ENCODE data around the gene TMEM258.

TMEM258 gene

DNA sequence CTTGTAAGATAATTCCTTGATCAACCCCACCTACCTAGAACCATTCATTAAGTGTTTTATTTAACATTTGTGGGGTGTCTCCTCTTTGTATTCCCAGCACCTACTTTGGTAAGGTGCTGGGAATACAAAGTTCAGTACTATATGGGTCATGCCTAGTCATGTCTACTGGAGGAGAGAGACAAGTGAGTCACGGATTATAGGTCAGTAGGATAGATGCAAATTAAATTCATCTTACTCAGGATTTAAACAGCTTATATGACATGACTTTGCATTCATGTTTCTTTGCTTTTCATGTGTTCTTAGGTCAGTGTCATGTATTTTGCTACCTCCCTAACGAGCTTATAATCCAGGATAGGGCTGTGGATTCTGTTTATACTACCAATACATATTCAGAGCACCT lies 27.8 kb upstream of the TMEM258 start:
- DNase-seq (ENCODE audit: low spot score) = no peak

DNA sequence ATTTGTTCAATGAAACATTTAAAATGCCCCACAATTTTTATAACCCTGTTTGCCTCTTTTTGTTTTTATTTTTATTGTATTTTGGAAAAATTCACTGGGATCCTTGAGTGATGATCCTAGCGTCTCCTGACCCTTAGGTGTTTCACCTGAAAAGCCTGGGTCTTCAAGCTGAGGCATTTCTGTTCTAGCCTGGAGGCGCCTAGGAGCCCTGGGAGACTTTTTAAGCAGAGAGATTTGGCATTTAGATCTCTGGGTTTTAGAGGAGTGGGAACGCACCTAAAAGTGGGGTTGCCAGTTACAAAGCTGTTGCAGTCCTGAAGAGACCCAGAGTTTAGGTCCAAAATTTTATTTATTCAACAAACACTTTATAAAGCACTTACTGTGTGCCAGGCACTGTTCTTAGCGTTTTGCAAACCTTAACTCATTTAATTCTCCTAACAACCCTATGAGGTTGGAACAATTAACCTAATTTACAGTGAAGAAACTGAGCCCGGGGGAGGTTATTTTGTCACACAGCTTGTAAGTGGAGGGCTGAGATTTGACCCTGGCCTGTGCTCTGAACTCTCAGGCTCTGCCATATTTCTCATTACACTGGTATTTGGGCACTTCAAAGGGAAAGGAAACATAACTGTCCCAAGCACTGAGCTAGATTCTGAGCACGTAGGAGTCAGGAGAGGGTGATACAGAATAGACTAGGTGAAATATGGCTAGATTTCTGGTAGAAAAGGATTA lies 25.2 kb upstream of the TMEM258 start:
- no peak for DNase-seq (ENCODE audit: low spot score)

DNA sequence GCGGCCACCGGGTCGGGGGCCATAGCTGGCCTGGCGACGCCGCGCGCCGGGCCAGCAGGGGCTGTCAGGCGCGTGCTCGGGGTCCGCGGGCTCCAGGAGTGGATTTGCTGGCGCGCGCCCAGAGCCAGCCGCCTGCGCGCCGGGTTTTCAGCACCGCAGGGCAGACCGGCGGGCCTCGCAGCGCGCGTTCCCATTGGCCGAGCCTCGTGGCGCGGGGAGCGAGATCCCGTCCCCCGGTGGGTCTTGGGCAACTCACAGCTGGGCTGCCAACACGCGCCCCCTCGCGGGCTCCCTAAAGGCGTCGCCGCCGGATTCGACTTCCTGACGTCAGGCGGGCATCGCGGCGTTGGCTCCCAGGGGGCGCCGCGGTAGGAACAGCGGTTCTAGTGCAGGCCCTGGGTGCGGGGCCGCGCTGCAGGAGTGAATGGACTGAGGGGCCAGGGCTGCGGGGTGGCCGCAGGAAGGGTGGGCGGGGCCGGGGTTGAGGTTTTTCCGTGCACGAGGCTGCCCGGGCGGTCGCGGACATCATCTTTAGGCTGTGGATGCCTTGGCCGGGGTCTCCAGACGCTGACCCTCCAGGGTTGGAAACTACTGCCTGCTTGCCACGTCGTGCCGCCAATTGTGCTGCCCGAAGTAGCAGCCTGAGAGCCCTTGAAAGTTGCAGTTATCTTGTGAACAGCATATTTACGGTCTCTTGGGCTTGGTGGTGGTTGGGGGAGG lies 24.5 kb upstream of the TMEM258 start, which contains the start of gene FADS1:
Gene FADS1 (minus strand): TSS at position 268 of the 720 bp plus-strand sequence. CDS start 74 bp downstream, at position 194.
- DNase-seq (ENCODE audit: low spot score) = peak; percentile 95

DNA sequence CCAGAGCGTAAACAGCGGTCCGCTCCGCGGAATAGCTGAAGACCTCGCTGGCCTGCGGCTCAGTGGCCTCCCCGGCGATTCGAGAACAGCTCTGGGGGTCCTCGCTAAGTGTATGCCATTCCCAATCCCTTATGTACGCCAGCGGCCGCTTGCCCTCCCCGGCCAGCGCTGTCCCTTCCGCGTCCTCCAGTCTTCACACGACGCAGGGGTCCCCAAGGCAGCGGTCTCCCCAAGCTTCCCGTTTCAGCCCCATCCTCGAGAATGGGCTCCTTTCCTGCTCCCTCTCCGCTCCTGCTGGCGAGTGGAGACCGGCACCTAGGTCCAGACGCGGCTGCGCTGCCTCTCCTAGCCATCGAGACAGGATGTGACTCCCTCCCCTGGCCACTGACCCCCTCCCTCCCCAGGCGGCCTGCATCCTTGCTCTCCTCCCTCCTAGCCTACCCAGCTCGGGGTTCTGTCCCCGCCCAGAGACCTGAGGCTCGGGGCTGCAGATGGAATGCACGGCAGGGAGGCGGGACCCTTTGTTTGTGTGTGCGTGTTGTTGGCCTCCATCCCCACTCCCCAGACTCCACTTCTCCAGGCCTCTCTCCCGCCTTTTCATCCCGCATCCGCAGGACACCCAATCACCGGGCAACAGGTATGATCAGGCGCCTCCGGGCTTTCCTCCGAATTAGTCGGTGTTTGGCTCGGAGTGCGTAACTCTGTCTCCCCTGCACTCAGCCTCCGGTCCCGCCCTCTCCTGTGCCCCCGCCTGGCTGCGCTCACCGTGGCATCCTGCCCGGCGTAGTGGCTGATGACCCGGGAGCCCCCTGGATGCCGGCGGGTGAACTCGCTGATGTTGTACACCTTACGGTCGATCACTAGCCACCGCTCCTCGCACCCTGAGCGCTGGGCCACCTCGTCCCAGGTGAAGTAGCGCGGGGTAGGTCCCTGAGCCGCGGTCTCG lies 23.7 kb upstream of the TMEM258 start:
- peak; percentile 68 for DNase-seq (ENCODE audit: low spot score)

DNA sequence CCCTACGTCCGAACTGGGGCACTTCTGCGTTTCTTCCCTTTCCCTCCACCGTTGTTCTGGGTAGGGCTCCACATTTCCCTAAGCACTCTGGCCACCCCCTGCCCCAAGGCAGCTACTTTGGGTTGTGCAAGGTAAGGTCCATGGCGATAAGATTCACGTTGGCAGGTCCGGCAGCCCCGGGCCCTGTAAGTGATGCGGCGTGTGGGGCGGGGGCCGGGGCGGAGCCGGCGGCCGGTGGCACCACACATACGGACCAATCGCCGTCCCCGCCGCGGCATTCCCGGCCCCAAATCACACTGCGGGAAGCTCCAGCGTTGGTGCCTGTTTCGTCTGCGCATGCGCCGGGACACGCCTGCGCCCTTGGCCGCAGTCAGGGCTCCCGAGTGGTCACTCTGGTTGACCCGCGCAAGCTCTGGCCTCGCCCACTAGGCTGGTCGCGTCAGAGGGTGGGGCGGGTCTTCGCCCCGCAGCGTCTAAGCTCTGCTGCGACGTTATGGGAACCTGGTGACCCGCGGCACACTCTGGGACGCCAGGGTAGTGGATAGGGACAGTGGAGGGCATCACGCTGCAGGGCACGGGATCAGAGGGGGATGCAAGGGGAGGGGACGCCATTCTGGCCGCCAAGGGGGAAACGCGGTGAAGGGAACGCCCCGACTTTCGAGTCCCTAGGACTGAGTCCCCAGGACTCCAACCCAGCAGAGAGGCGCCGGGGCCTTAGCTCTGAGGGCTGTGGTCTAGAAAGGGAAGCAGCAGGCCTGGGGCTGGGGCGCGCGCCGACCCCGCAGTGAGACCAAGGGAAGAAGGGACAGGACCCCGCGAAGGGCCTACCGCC lies 22.8 kb upstream of the TMEM258 start:
- DNase-seq (ENCODE audit: low spot score) = peak; percentile 97

DNA sequence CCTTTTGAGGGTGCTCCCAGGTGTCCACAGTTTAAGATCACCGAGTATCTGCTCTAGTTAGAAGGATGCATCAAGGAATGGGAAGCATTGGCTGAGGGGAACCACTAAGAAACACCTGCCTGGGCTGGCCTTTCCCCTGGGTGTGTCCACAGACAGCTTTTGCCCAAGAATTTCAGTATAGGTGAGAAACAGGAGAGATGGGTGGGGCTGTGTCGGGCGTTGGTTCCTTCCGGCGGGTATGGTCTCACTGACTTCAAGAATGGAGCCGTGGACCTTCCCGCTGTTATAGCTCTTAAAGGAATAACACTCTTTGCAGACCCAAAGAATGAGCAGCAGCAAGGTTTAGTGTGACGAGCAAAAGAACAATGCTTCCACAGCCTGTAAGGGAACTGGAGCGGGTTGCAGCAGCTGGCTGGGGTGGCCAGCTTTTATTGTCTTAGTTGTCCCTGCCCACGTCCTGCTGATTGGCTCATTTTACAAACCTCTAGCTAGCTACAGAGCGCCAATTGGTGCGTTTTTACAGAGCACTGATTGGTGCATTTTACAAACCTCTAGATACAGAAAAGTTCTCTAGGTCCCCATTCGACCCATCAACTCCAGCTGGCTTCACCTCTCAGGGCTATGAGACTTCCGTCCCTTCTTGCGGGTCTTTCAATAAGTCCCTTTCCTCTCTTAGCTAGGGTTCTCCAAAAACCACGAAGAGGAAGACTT lies 22.0 kb upstream of the TMEM258 start:
- DNase-seq (ENCODE audit: low spot score) = no peak

DNA sequence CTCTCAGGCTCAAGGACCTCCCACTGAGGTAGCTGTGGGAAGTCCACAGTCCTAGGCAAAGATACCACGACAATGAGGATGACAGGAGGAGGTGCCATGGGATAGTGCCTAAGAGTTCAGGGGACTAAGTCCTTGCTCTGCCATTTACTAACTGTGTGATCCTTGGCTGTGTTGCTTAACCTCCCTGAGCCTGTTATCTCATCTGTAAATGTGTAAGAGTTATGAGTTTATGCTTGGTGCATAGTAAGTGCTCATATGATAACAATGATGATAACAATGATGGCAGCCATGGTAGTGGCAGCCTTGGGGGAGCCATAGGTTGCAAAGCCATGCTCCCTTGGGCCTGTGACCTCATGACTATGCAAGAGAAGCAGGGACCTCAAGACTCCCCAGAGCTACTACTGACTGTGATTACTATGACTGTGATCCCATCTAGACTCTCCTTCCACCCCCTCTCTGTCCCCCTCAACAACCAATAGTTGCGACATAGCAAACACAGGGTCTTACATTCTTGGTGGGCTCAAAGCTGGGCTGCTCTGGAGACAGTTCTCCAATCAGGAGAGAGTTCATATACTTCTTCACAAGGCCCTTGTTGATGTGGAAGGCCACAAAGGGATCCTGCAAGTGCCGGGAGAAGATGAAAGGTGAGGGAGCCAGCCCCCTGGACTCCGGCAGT lies 20.5 kb upstream of the TMEM258 start:
- DNase-seq (ENCODE audit: low spot score) = no peak

DNA sequence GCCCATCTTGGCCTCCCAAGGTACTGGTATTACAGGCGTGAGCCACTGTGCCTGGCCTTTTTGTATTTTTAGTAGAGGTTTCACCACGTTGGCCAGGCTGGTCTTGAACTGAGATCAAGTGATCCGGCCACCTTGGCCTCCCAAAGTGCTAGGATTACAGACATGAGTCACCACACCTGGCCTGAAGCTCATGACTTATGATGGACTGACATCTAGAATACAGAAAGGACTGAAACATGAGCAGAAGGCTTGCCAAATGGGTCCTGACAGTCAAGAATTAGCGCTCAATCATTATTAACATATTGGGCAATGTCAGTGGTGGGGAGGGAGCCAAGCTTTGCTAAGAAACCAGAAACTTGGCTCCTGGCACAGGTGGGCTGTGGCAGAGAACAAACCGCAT lies 19.4 kb upstream of the TMEM258 start:
- DNase-seq (ENCODE audit: low spot score) = no peak

DNA sequence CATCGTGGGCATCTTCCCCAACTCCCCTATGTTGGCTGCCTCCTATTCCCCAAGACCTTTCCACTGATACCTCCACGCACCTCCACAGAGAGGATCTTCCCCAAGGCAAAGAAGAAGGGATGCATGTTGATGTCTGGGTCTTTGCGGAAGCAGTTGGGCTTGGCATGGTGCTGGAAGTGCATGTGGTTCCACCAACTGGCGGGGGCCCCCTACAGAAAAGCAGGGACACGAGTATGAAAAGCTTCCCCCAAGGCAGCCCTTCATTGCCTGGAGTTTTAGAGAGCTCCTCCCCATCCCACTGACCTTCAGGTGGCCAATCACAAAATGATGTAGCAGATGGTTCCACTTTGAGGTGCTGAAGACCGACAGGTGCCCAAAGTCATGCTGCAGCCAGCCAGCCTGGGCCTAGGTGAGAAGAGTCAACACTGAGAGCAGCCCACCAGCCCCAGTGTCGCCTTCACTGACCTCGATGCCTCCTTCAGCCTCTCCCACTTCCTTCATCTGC lies 18.3 kb upstream of the TMEM258 start:
- DNase-seq (ENCODE audit: low spot score) = no peak

DNA sequence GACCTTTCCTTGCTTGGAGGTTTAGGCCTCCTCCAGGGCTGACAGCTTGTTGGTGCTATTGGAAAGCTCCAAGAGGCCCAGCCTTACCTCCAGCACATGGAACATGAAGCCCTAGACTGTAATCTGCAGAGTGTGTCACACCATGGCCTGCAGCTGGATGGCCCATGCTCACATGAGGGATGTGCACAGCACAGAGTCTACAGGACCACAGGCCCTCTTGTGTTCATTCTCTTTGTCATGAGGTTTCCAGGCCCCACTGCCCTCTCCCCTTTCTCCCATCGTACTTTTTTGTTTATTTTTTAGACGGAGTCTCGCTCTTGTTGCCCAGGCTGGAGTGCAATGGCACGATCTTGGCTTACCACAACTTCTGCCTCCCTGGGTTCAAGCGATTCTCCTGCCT lies 14.4 kb upstream of the TMEM258 start:
- DNase-seq (ENCODE audit: low spot score) = no peak

DNA sequence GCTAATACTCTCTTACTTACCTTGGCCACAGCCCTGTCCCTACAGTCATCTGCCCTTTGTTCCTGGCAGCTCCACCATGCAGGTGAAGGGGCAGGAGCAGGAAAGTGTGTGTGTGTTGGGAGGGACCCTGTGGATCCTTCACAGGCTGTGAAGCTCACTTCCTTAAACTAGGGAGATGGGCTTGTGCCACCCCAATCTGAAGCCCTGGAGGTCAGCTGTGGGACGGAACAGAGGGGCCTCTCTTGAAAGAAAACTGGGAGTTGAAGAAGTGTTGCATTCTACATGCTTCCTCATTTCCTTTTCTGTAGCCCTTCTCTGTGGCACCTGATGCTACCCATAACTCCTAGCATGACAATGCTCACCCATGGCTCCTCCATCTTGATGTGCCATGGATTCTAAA lies 12.7 kb upstream of the TMEM258 start:
- DNase-seq (ENCODE audit: low spot score) = no peak

DNA sequence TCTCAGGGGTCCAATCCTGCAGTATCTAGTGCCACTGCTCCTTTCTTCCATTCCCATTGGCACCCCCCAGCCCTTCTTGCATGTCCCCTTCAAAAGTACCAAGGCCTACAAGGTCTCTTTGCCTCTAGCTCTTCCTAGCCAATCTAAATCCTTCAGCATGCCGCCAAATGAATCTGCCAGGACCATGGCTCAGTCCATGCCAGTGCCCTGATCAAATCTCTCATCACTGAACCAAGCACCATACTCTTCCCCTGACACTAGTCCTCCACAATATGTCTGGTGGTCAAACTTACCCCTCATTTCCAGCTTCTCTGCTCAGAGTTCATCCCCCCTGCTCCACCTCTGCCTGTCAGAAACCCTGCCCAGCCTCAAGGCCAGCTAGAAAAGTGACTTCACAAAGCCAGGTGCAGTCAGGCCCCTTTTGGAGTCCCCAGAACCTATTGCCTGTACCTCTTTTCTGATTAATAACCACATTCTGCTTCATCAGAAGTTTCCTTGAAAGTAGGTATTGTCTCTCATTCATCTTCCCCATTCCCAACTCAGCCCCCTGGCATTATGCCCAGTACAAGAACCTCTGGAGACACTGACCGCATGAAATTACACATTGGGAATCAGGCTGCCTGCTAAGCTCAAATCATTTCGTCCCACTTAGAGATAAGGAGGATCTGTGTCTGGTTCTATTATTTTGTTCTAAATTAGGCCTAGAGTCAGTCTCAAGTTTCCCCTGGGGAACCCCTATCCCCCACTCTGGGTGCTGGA lies 11.7 kb upstream of the TMEM258 start:
- no peak for DNase-seq (ENCODE audit: low spot score)

DNA sequence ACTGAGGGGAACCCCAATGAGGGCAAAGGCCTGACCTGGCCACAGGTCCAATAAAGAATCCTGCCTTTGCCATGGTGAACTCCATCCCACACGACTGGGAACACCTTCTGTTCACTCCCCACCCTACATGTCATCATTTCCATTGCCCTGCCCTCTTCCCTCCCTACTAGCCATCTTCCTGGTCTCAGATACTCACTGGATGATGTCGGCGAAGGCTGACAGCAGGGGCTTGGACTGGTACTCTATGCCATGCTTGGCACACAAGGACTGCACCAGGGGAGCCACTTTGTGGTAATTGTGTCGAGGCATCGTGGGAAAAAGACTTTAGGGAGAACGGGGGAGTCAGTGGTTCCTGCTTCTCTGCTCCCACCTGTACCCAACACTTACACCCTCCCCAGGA lies 10.2 kb upstream of the TMEM258 start:
- no peak for DNase-seq (ENCODE audit: low spot score)

DNA sequence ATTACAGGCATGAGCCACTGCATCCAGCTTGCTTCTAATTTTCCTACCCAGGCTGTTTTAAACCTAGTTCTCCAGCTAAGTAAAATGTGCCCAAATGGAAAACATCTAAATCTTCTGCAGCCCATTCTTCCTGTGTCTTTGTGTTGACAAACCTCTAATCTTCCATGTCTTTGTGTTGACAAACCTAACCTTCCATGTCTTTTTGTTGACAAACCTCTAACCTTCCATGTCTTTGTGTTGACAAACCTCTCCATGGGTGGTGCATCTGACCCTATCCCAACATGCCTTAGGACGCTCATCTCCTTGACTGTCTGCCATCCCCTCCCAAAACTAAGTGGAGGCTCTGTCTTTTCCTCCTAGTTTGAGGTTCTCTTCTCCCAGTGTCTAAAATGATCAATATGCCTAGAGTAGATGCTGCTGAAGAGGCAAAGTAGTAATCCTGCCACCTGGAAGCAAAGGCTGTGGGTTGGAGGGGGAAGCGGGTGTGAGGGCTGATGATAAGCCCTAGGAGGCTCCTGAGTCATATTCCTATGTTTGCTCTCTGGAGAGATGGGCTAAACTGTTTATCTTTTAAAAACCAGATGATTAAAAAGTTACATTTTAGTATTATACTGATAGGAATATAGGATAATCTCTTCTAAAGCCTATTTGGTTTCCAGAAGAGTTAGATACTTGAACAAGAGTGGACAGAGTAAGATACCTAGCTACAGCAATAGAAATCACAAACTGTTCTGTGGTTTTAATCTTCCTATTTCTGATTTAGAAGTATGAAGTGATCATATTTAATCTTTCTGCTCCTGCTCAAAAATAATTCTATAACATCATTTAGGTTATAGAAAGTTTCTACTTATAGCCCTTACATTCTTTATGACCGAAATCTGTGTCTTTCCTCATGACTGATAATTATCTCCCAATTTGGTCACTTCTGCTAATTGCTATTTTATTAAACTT lies 8.2 kb upstream of the TMEM258 start:
- DNase-seq (ENCODE audit: low spot score) = no peak

DNA sequence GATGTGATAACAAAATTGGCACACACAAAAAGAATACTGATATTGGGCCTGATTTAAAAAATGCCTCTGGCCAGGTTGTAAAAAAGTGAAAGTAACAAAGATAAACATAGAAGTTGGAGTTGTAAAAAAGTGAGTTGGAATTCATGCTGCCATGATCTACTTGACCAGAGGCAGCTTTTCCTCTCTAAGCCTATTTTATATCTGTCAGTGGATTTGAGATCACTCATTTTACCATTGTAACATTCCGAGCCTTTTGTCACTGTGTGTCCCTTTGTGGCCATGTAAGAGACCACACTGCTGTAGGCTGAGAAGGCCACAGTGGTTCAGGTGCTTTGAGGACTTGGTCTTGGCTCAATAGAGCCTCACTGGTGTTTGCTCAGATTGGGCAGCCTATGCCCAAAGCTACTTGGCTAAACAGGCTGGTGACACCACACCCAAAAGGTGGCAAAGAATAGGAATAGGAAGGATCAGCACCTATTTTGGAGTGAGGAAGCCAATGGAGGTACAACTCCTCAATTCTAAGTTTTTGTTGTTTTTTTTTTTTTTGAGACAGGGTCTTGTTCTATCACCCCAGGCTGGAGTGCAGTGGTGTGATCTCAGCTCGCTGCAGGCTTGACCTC lies 7.4 kb upstream of the TMEM258 start:
- DNase-seq (ENCODE audit: low spot score) = no peak

DNA sequence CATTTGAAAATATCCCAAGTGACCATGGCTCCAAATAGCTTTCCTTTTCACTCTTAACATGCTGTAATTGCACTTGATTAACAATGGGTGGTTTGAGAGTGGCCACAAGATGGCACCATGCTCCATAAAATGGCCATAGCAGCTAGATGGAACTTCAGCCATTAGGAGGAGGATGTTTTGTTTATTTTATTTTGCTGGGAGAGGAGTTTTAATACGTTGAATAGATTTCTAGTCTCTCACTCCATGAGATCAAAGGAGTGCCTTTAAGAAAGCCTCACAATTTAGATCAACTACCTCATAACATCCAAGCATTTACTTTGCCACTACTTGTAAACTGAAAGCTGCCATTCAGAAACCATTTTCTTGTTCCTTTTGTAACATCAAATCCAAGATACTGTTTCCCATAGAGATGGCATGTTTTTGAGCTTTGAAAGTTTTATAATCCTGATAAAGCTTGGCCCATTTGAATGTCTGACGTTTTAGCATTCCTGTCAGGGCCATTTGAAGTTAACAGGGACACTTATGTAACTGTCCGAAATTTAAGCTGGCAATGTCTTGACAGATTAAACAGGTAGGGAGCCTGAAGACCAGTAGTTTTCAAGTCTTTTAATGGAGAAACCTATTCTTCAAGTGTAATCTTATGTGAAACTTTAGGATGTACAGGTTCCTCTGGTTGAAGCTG lies 5.0 kb upstream of the TMEM258 start:
- peak; percentile 62 for DNase-seq (ENCODE audit: low spot score)

DNA sequence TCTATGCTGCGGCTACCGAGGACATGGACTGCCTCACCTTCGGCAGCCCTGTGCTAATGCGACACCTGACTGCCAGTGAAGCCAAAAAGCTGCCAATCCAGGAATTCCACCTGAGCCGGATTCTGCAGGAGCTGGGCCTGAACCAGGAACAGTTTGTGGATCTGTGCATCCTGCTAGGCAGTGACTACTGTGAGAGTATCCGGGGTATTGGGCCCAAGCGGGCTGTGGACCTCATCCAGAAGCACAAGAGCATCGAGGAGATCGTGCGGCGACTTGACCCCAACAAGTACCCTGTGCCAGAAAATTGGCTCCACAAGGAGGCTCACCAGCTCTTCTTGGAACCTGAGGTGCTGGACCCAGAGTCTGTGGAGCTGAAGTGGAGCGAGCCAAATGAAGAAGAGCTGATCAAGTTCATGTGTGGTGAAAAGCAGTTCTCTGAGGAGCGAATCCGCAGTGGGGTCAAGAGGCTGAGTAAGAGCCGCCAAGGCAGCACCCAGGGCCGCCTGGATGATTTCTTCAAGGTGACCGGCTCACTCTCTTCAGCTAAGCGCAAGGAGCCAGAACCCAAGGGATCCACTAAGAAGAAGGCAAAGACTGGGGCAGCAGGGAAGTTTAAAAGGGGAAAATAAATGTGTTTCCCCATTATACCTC lies 3.6 kb upstream of the TMEM258 start:
- no peak for DNase-seq (ENCODE audit: low spot score)
